Superior temporal gyrus (tissue), 1 donor: ENCODE results near the gene HPSE2.

Source experiments
- DNase-seq: peaks from one replicate; pipeline ENCODE4 v3.0.0-alpha.2; 2016; ENCODE audit errors: extremely low spot score

HPSE2 gene

GRCh38 chr10:98846787-98847186 lies 388.9 kb downstream of the HPSE2 start:
- no peak for DNase-seq

- no peak for DNase-seq
These were observed 402.1 kb downstream of the HPSE2 start for GRCh38 chr10:98833542-98833941.

GRCh38 chr10:98832738-98833137 lies 402.9 kb downstream of the HPSE2 start:
- DNase-seq: no peak

- DNase-seq: no peak
These were observed 403.5 kb downstream of the HPSE2 start for GRCh38 chr10:98832196-98832595.

GRCh38 chr10:98831391-98831790 lies 404.3 kb downstream of the HPSE2 start:
- no peak for DNase-seq

- no peak for DNase-seq
These were observed 409.9 kb downstream of the HPSE2 start for GRCh38 chr10:98825741-98826140.

GRCh38 chr10:98817396-98817795 lies 418.3 kb downstream of the HPSE2 start:
- DNase-seq: no peak

- DNase-seq: no peak
These were observed 420.4 kb downstream of the HPSE2 start for GRCh38 chr10:98815039-98815885.

- DNase-seq: no peak
These were observed 421.2 kb downstream of the HPSE2 start for GRCh38 chr10:98814470-98814869.

GRCh38 chr10:98808282-98808892 lies 427.3 kb downstream of the HPSE2 start:
- DNase-seq: no peak

GRCh38 chr10:98800263-98800662 lies 435.4 kb downstream of the HPSE2 start:
- no peak for DNase-seq

- no peak for DNase-seq
These were observed 440.2 kb downstream of the HPSE2 start for GRCh38 chr10:98795467-98795866.

GRCh38 chr10:98790817-98791216 lies 444.8 kb downstream of the HPSE2 start:
- DNase-seq: no peak

GRCh38 chr10:98778277-98778759 lies 457.3 kb downstream of the HPSE2 start:
- no peak for DNase-seq

GRCh38 chr10:98758463-98758862 lies 477.2 kb downstream of the HPSE2 start:
- DNase-seq: no peak

- DNase-seq: no peak
These were observed 487.4 kb downstream of the HPSE2 start for GRCh38 chr10:98748298-98748697.

- no peak for DNase-seq
These were observed 490.0 kb downstream of the HPSE2 start for GRCh38 chr10:98745645-98746044.

GRCh38 chr10:98720551-98720950 lies 515.1 kb downstream of the HPSE2 start:
- DNase-seq: no peak

GRCh38 chr10:98713586-98713985 lies 522.1 kb downstream of the HPSE2 start:
- no peak for DNase-seq

- no peak for DNase-seq
These were observed 539.1 kb downstream of the HPSE2 start for GRCh38 chr10:98696516-98696915.

- DNase-seq: no peak
These were observed 540.8 kb downstream of the HPSE2 start for GRCh38 chr10:98694883-98695282.

- no peak for DNase-seq
These were observed 541.6 kb downstream of the HPSE2 start for GRCh38 chr10:98694014-98694413.

- DNase-seq: no peak
These were observed 548.0 kb downstream of the HPSE2 start for GRCh38 chr10:98687685-98688084.
